OCI-LY1 (cell line): ENCODE results near the gene DMRTC2.

Source experiments
- CTCF ChIP-seq: fragments of 200-600 bp; sonication (generic), shearing (Covaris generic); IDR thresholded peaks from 2 replicates; pipeline ENCODE4 v1.5.1; 2017; ENCODE audit warnings: mild to moderate bottlenecking, antibody characterized with exemption, low read length, moderate library complexity, mixed read lengths
- EZH2 ChIP-seq: fragments of 200-600 bp; sonication (generic), shearing (Covaris generic); IDR thresholded peaks from 2 replicates; pipeline ENCODE4 v1.8.0; 2017; ENCODE audit warnings: borderline replicate concordance, mixed run types, mild to moderate bottlenecking, antibody characterized with exemption, low read length, moderate library complexity, mixed read lengths

DNA sequence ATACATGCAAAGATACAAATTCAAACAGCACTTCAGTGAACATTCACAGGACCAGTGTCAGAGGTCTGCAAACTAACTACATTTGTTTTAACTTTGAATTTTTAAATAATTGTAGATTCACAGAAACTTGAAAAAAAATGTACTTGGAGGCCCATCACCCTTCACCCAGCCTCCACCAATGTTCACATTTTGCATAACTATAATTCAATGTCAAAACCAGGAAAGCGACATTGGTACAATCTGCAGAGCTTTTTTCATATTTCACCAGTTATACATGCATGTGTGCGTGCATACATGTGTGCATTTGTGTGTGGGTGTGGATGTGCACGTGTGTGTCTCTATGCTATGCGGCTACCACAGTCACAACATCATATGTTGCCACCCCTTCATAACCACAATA, 29.5 kb upstream of the DMRTC2 start:
- TF ChIP-seq CTCF (no peak), EZH2 (no peak)
